ENCODE data around the gene ADGRV1.

The ADGRV1 gene

GRCh38 chr5:90866915-90867731, 308.5 kb downstream of the ADGRV1 start:
- Histone ChIP-seq H4K8ac (ENCODE audit: low read depth, low read length) (no peak overlapping the region), H3K14ac (ENCODE audit: low read length) (no peak overlapping the region), H2AFZ (ENCODE audit: insufficient read depth, low read length, poor library complexity) (no peak overlapping the region), H2BK12ac (ENCODE audit: low read length) (no peak overlapping the region), H3K79me2 (ENCODE audit: control insufficient read depth, insufficient read depth, low read length, poor library complexity) (no peaks in the 10 kb centered on the region), H3K18ac (ENCODE audit: low read length) (no peak overlapping the region), H3K27ac (ENCODE audit: low read depth, low read length) (no peak overlapping the region), H3K23ac (ENCODE audit: low read length) (no peak overlapping the region), H3K79me1 (ENCODE audit: low read length) (no peaks in the 10 kb centered on the region), H3K9ac (ENCODE audit: low read length) (no peak overlapping the region), H3K4me2 (ENCODE audit: low read length) (no peak overlapping the region), H4K12ac (ENCODE audit: low read depth, low read length) (no peak overlapping the region), H3K27me3 (ENCODE audit: insufficient read depth, low read length) (no peaks in the 10 kb centered on the region), H2BK5ac (ENCODE audit: low read depth, low read length, poor library complexity) (no peak overlapping the region), H3K9me3 (ENCODE audit: insufficient read depth, low read depth, low read length) (no peaks in the 10 kb centered on the region), H3K4ac (ENCODE audit: low read depth, low read length) (no peak overlapping the region), H3K4me1 (ENCODE audit: control insufficient read depth in 1 of 2, insufficient read depth in 2 of 2, low read length in 2 of 2) (no peaks in the 10 kb centered on the region), H2AK5ac (ENCODE audit: low read length) (no peak overlapping the region), H2BK120ac (ENCODE audit: insufficient read depth, low read length, poor library complexity) (no peak overlapping the region), H4K91ac (ENCODE audit: low read depth, low read length) (no peak overlapping the region), H3K4me3 (ENCODE audit: low read depth, low read length) (no peak overlapping the region), H3K36me3 (ENCODE audit: control insufficient read depth in 1 of 2, insufficient read depth in 2 of 2, low read length in 2 of 2) (no peaks in the 10 kb centered on the region)
- peak; percentile 76 to 96 for DNase-seq
- no CpG with 5 or more reads among the region's 5 CpGs for WGBS (ENCODE audit: extremely low coverage, insufficient coverage, insufficient read length)

GRCh38 chr5:90868799-90869198, 310.2 kb downstream of the ADGRV1 start:
- Histone ChIP-seq H3K4me1 (ENCODE audit: control insufficient read depth in 1 of 2, insufficient read depth in 2 of 2, low read length in 2 of 2) (no peaks in the 10 kb centered on the region), H3K14ac (ENCODE audit: low read length) (no peak overlapping the region), H3K27me3 (ENCODE audit: insufficient read depth, low read length) (no peaks in the 10 kb centered on the region), H3K27ac (ENCODE audit: low read depth, low read length) (no peak overlapping the region), H2AK5ac (ENCODE audit: low read length) (no peak overlapping the region), H4K12ac (ENCODE audit: low read depth, low read length) (no peak overlapping the region), H4K8ac (ENCODE audit: low read depth, low read length) (no peak overlapping the region), H2AFZ (ENCODE audit: insufficient read depth, low read length, poor library complexity) (no peak overlapping the region), H3K79me1 (ENCODE audit: low read length) (no peaks in the 10 kb centered on the region), H3K23ac (ENCODE audit: low read length) (no peak overlapping the region), H3K4ac (ENCODE audit: low read depth, low read length) (no peak overlapping the region), H2BK120ac (ENCODE audit: insufficient read depth, low read length, poor library complexity) (no peak overlapping the region), H2BK12ac (ENCODE audit: low read length) (no peak overlapping the region), H4K91ac (ENCODE audit: low read depth, low read length) (no peak overlapping the region), H2BK5ac (ENCODE audit: low read depth, low read length, poor library complexity) (no peak overlapping the region), H3K36me3 (ENCODE audit: control insufficient read depth in 1 of 2, insufficient read depth in 2 of 2, low read length in 2 of 2) (no peaks in the 10 kb centered on the region), H3K18ac (ENCODE audit: low read length) (no peak overlapping the region), H3K4me2 (ENCODE audit: low read length) (no peak overlapping the region), H3K4me3 (ENCODE audit: low read depth, low read length) (no peak overlapping the region), H3K79me2 (ENCODE audit: control insufficient read depth, insufficient read depth, low read length, poor library complexity) (no peaks in the 10 kb centered on the region), H3K9ac (ENCODE audit: low read length) (no peak overlapping the region), H3K9me3 (ENCODE audit: insufficient read depth, low read depth, low read length) (no peaks in the 10 kb centered on the region)
- DNase-seq, result peak in 1 of 2 donors; percentile 33
- WGBS (ENCODE audit: extremely low coverage, insufficient coverage, insufficient read length), result no CpG with 5 or more reads among the region's 4 CpGs

DNA sequence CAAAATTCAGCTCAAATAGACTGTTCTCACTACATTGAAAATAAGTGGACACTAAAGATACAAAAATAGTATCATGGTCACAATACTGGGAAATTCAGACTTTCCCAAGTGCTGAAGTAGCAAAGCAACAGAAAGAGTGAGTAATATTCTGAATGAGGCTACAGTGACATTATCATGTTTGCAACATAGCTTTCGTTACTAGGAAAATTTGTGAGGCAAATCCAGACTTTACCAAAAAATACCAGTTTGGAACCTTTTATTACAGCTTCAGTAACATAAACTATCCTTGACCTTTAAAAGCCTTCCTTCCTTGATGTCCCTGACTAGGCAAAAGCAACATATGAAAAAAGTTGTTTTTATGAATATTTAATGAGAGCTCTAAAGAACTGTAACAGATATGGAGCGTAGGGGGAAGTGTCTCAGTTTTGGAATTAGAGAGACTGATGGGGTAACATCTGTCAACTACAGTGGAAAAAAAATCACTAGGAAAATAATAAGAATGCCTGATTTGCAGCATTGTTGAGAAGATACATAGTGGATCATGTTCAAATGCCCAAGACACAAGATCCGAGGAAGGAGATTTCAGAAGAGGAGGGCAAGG, 312.9 kb downstream of the ADGRV1 start:
- Histone ChIP-seq H2AK5ac (ENCODE audit: low read length) (no peak overlapping the region), H2BK5ac (ENCODE audit: low read depth, low read length, poor library complexity) (no peak overlapping the region), H4K91ac (ENCODE audit: low read depth, low read length) (no peak overlapping the region), H4K12ac (ENCODE audit: low read depth, low read length) (no peak overlapping the region), H3K4me3 (ENCODE audit: low read depth, low read length) (no peak overlapping the region), H3K9ac (ENCODE audit: low read length) (no peak overlapping the region), H3K4me2 (ENCODE audit: low read length) (no peak overlapping the region), H3K4me1 (ENCODE audit: control insufficient read depth in 1 of 2, insufficient read depth in 2 of 2, low read length in 2 of 2) (no peaks in the 10 kb centered on the region), H2AFZ (ENCODE audit: insufficient read depth, low read length, poor library complexity) (no peak overlapping the region), H3K23ac (ENCODE audit: low read length) (no peak overlapping the region), H3K9me3 (ENCODE audit: insufficient read depth, low read depth, low read length) (no peaks in the 10 kb centered on the region), H3K4ac (ENCODE audit: low read depth, low read length) (no peak overlapping the region), H2BK120ac (ENCODE audit: insufficient read depth, low read length, poor library complexity) (no peak overlapping the region), H3K27ac (ENCODE audit: low read depth, low read length) (no peak overlapping the region), H4K8ac (ENCODE audit: low read depth, low read length) (no peak overlapping the region), H3K27me3 (ENCODE audit: insufficient read depth, low read length) (no peaks in the 10 kb centered on the region), H2BK12ac (ENCODE audit: low read length) (no peak overlapping the region), H3K18ac (ENCODE audit: low read length) (no peak overlapping the region), H3K79me2 (ENCODE audit: control insufficient read depth, insufficient read depth, low read length, poor library complexity) (no peaks in the 10 kb centered on the region), H3K79me1 (ENCODE audit: low read length) (no peaks in the 10 kb centered on the region), H3K36me3 (ENCODE audit: control insufficient read depth in 1 of 2, insufficient read depth in 2 of 2, low read length in 2 of 2) (no peaks in the 10 kb centered on the region), H3K14ac (ENCODE audit: low read length) (no peak overlapping the region)
- DNase-seq, result peak in 1 of 2 donors; percentile 35
- WGBS (ENCODE audit: extremely low coverage, insufficient coverage, insufficient read length), result no CpG with 5 or more reads among the region's 3 CpGs

DNA sequence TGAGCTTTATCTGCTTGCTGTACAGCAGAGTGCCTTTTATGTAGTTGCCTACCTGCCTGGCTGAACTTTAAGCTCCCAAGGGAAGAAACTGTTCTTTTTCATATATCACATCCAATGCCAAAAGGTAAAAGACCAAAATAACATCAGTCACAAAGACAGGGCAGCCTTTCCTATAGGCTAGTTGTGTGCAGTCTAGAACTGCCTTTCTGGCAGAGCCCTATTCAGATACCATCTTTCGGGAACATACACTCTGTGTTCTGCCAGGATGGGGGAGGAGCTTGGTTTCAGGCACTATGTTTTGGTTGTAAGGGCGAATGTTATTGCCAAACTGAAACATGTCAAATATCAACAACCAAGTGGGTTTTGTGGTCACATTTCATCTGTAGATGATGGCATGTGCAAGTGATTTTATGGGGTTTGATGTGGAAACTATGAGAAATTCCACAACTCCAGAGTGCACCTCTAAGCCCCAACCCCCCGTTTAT, 314.5 kb downstream of the ADGRV1 start:
- Histone ChIP-seq H3K14ac (ENCODE audit: low read length) (no peak overlapping the region), H3K4me2 (ENCODE audit: low read length) (no peak overlapping the region), H3K79me1 (ENCODE audit: low read length) (no peaks in the 10 kb centered on the region), H2BK12ac (ENCODE audit: low read length) (no peak overlapping the region), H3K27ac (ENCODE audit: low read depth, low read length) (no peak overlapping the region), H4K12ac (ENCODE audit: low read depth, low read length) (no peak overlapping the region), H2BK120ac (ENCODE audit: insufficient read depth, low read length, poor library complexity) (no peak overlapping the region), H2AFZ (ENCODE audit: insufficient read depth, low read length, poor library complexity) (no peak overlapping the region), H3K4me1 (ENCODE audit: control insufficient read depth in 1 of 2, insufficient read depth in 2 of 2, low read length in 2 of 2) (no peaks in the 10 kb centered on the region), H3K27me3 (ENCODE audit: insufficient read depth, low read length) (no peaks in the 10 kb centered on the region), H3K79me2 (ENCODE audit: control insufficient read depth, insufficient read depth, low read length, poor library complexity) (no peaks in the 10 kb centered on the region), H3K18ac (ENCODE audit: low read length) (no peak overlapping the region), H4K8ac (ENCODE audit: low read depth, low read length) (no peak overlapping the region), H2BK5ac (ENCODE audit: low read depth, low read length, poor library complexity) (no peak overlapping the region), H3K4me3 (ENCODE audit: low read depth, low read length) (no peak overlapping the region), H3K36me3 (ENCODE audit: control insufficient read depth in 1 of 2, insufficient read depth in 2 of 2, low read length in 2 of 2) (no peaks in the 10 kb centered on the region), H3K9me3 (ENCODE audit: insufficient read depth, low read depth, low read length) (no peaks in the 10 kb centered on the region), H4K91ac (ENCODE audit: low read depth, low read length) (no peak overlapping the region), H2AK5ac (ENCODE audit: low read length) (no peak overlapping the region), H3K9ac (ENCODE audit: low read length) (no peak overlapping the region), H3K4ac (ENCODE audit: low read depth, low read length) (no peak overlapping the region), H3K23ac (ENCODE audit: low read length) (no peak overlapping the region)
- DNase-seq, result no peak
- WGBS (ENCODE audit: extremely low coverage, insufficient coverage, insufficient read length), result no CpG with 5 or more reads among the region's 3 CpGs

Data from trophoblast cell (in vitro differentiated cells and primary cell).